ENCODE data around the gene EXOC3L1. TPM values are rescaled to one million over a fixed set of nuclear protein-coding genes. Genes with fewer than 3 reads are reported as not detected.
A peak's percentile ranks its signal among the peaks of the same experiment; 100 is the strongest.

EXOC3L1 gene
- total and polyA plus RNA-seq, 2 of the 13 experiments (the other 11 are each of a cell fraction or from before 2014, with no cell fraction given) = 0.12 TPM; not detected in 1

DNA sequence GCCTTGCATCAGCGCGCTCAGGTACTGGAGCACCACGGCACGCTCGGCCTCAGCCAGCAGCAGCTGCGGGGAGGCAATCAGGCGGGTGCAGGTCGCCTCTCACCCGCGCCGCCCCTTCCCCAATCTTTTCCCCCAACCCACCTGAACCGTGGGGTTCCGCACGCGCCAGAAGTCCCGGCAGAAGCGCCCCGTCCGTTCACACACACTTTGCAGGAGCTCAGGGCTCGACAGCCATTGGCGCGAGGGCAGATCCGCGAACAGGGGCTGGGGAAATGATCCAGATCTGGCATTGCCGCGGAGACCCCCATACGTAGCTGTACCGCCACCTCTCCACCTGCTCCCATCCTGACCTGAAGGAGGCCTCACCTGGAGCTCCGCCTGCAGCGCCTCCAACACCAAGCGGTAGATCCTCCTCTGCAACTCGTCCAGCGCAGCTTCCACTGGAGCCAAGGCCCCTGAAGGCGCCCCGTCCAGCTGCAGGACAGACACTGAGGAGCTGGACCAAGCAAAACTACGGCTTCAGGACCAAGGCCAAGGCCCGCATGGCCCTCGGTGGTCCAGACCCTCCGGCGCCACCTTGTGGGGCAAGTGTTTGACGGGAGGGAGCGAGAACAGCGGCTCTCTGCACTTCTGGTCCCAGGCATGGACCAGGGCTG, 4.8 kb downstream of the EXOC3L1 start (continued):
- TF ChIP-seq, protein P1, sequence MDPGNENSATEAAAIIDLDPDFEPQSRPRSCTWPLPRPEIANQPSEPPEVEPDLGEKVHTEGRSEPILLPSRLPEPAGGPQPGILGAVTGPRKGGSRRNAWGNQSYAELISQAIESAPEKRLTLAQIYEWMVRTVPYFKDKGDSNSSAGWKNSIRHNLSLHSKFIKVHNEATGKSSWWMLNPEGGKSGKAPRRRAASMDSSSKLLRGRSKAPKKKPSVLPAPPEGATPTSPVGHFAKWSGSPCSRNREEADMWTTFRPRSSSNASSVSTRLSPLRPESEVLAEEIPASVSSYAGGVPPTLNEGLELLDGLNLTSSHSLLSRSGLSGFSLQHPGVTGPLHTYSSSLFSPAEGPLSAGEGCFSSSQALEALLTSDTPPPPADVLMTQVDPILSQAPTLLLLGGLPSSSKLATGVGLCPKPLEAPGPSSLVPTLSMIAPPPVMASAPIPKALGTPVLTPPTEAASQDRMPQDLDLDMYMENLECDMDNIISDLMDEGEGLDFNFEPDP (CRISPR knock-in tag; conservative IDR thresholded peaks at IDR 0.05) = no peak
- TF ChIP-seq, protein P2, sequence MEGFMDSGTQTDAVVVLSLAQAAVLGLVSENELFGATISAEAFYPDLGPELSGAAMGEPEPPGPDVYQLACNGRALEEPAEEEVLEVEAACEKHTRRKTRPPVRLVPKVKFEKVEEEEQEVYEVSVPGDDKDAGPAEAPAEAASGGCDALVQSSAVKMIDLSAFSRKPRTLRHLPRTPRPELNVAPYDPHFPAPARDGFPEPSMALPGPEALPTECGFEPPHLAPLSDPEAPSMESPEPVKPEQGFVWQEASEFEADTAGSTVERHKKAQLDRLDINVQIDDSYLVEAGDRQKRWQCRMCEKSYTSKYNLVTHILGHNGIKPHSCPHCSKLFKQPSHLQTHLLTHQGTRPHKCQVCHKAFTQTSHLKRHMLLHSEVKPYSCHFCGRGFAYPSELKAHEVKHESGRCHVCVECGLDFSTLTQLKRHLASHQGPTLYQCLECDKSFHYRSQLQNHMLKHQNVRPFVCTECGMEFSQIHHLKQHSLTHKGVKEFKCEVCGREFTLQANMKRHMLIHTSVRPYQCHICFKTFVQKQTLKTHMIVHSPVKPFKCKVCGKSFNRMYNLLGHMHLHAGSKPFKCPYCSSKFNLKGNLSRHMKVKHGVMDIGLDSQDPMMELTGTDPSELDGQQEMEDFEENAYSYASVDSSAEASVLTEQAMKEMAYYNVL (CRISPR knock-in tag; IDR thresholded peaks at IDR 0.05; ENCODE audit: borderline replicate concordance) = peak; percentile 91; the same call in 1 of the 2 replicates
- TF ChIP-seq ZNF510 (CRISPR knock-in tag; IDR thresholded peaks at IDR 0.05; ENCODE audit: low read depth) (no peak), ZNF879 (CRISPR knock-in tag; IDR thresholded peaks at IDR 0.05) (peak; percentile 53; the same call in 1 of the 2 replicates), KLF11 (CRISPR knock-in tag; IDR thresholded peaks at IDR 0.05) (peak; percentile 93; the same call in 1 of the 2 replicates), SALL2 (CRISPR knock-in tag; IDR thresholded peaks at IDR 0.05) (peak; percentile 92), CREB1 (IDR thresholded peaks at IDR 0.05) (no peak), CREB1 (CRISPR knock-in tag; IDR thresholded peaks at IDR 0.05) (no peak), ZNF547 (CRISPR knock-in tag; IDR thresholded peaks at IDR 0.05) (peak; percentile 74; the same call in 1 of the 2 replicates), ZNF33A (CRISPR knock-in tag; IDR thresholded peaks at IDR 0.05; ENCODE audit: borderline replicate concordance) (no peak; the same call in 1 of the 2 replicates), PLRG1 (conservative IDR thresholded peaks at IDR 0.05) (no peak), ISL2 (CRISPR knock-in tag; IDR thresholded peaks at IDR 0.05) (peak; percentile 61; the same call in 1 of the 2 replicates), MAFF (IDR thresholded peaks at IDR 0.05; ENCODE audit: low read depth, low read length) (0 out of 2 replicates have a peak, but pooled peaks have one; percentile 6), NR2F2 (IDR thresholded peaks at IDR 0.05; ENCODE audit: borderline replicate concordance, low read depth) (no peak), TBL1XR1 (IDR thresholded peaks at IDR 0.05; ENCODE audit: borderline replicate concordance, low read length, partially characterized antibody) (no peak), NFIC (IDR thresholded peaks at IDR 0.05; ENCODE audit: low read length) (no peak)
- TF ChIP-seq, protein P3, sequence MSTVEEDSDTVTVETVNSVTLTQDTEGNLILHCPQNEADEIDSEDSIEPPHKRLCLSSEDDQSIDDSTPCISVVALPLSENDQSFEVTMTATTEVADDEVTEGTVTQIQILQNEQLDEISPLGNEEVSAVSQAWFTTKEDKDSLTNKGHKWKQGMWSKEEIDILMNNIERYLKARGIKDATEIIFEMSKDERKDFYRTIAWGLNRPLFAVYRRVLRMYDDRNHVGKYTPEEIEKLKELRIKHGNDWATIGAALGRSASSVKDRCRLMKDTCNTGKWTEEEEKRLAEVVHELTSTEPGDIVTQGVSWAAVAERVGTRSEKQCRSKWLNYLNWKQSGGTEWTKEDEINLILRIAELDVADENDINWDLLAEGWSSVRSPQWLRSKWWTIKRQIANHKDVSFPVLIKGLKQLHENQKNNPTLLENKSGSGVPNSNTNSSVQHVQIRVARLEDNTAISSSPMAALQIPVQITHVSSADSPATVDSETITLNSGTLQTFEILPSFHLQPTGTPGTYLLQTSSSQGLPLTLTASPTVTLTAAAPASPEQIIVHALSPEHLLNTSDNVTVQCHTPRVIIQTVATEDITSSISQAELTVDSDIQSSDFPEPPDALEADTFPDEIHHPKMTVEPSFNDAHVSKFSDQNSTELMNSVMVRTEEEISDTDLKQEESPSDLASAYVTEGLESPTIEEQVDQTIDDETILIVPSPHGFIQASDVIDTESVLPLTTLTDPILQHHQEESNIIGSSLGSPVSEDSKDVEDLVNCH (CRISPR knock-in tag; IDR thresholded peaks at IDR 0.05) = no peak
- TF ChIP-seq, protein P4, sequence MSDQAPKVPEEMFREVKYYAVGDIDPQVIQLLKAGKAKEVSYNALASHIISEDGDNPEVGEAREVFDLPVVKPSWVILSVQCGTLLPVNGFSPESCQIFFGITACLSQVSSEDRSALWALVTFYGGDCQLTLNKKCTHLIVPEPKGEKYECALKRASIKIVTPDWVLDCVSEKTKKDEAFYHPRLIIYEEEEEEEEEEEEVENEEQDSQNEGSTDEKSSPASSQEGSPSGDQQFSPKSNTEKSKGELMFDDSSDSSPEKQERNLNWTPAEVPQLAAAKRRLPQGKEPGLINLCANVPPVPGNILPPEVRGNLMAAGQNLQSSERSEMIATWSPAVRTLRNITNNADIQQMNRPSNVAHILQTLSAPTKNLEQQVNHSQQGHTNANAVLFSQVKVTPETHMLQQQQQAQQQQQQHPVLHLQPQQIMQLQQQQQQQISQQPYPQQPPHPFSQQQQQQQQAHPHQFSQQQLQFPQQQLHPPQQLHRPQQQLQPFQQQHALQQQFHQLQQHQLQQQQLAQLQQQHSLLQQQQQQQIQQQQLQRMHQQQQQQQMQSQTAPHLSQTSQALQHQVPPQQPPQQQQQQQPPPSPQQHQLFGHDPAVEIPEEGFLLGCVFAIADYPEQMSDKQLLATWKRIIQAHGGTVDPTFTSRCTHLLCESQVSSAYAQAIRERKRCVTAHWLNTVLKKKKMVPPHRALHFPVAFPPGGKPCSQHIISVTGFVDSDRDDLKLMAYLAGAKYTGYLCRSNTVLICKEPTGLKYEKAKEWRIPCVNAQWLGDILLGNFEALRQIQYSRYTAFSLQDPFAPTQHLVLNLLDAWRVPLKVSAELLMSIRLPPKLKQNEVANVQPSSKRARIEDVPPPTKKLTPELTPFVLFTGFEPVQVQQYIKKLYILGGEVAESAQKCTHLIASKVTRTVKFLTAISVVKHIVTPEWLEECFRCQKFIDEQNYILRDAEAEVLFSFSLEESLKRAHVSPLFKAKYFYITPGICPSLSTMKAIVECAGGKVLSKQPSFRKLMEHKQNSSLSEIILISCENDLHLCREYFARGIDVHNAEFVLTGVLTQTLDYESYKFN (CRISPR knock-in tag; conservative IDR thresholded peaks at IDR 0.05) = no peak
- TF ChIP-seq, protein P5, sequence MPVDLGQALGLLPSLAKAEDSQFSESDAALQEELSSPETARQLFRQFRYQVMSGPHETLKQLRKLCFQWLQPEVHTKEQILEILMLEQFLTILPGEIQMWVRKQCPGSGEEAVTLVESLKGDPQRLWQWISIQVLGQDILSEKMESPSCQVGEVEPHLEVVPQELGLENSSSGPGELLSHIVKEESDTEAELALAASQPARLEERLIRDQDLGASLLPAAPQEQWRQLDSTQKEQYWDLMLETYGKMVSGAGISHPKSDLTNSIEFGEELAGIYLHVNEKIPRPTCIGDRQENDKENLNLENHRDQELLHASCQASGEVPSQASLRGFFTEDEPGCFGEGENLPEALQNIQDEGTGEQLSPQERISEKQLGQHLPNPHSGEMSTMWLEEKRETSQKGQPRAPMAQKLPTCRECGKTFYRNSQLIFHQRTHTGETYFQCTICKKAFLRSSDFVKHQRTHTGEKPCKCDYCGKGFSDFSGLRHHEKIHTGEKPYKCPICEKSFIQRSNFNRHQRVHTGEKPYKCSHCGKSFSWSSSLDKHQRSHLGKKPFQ (CRISPR knock-in tag; IDR thresholded peaks at IDR 0.05; ENCODE audit: insufficient replicate concordance) = no peak

All from HepG2 (cell line).